SK-N-SH treated with all-trans-retinoic acid at 6 μM for 48 hours (cell line): ENCODE data around the gene ABCC5.

Experiments
- ATAC-seq: fragments of 200-7000 bp; cut with Tn5 transposase; 3 replicates; pipeline ENCODE4 v1.9.1; 2020; ENCODE audit warnings: mild to moderate bottlenecking, moderate library complexity
- ARNTL ChIP-seq: fragments of 450-650 bp; formaldehyde crosslinking; IDR thresholded peaks from 2 replicates; pipeline ENCODE4 v1.5.0; 2020; ENCODE audit warnings: low read depth, mild to moderate bottlenecking, moderate library complexity, borderline replicate concordance
- BACH2 ChIP-seq: fragments of 250-450 bp; sonication (Bioruptor Pico); IDR thresholded peaks from 2 replicates; pipeline ENCODE4 v1.9.0; 2021; ENCODE audit warnings: mild to moderate bottlenecking, borderline replicate concordance
- CSDC2 ChIP-seq: fragments of 250-450 bp; sonication (Bioruptor Pico); IDR thresholded peaks from 2 replicates; pipeline ENCODE4 v1.5.0; 2020; ENCODE audit warnings: mild to moderate bottlenecking, moderate library complexity
- ESRRG ChIP-seq: fragments of 250-450 bp; sonication (Bioruptor Pico); IDR thresholded peaks from 2 replicates; pipeline ENCODE4 v1.6.1; 2021; ENCODE audit warnings: mild to moderate bottlenecking
- GLIS3 ChIP-seq: fragments of 250-450 bp; sonication (Bioruptor Pico); IDR thresholded peaks from 2 replicates; pipeline ENCODE4 v1.5.0; 2020; ENCODE audit warnings: mild to moderate bottlenecking, moderate library complexity
- ISL1 ChIP-seq: fragments of 250-450 bp; sonication (Bioruptor Pico); IDR thresholded peaks from 2 replicates; pipeline ENCODE4 v2.1.2; 2022; ENCODE audit warnings: mild to moderate bottlenecking, moderate library complexity
- OSR1 ChIP-seq: fragments of 250-450 bp; sonication (Bioruptor Pico); IDR thresholded peaks from 2 replicates; pipeline ENCODE4 v1.8.0; 2022; ENCODE audit warnings: moderate library complexity, mild to moderate bottlenecking, inconsistent platforms
- PPARA ChIP-seq: fragments of 250-450 bp; sonication (Bioruptor Pico); IDR thresholded peaks from 2 replicates; pipeline ENCODE4 v1.5.0; 2020; ENCODE audit warnings: mild to moderate bottlenecking, borderline replicate concordance
- RARB ChIP-seq: fragments of 250-450 bp; sonication (Bioruptor Pico); IDR thresholded peaks from 2 replicates; pipeline ENCODE4 v1.8.0; 2021; ENCODE audit warnings: mild to moderate bottlenecking, moderate library complexity
- SNAI2 ChIP-seq: fragments of 250-450 bp; sonication (Bioruptor Pico); IDR thresholded peaks from 2 replicates; pipeline ENCODE4 v1.5.0; 2020; ENCODE audit warnings: mild to moderate bottlenecking, moderate library complexity
- TCF4 ChIP-seq: fragments of 250-450 bp; sonication (Bioruptor Pico); IDR thresholded peaks from 2 replicates; pipeline ENCODE4 v1.8.0; 2021; ENCODE audit warnings: mild to moderate bottlenecking, moderate library complexity, borderline replicate concordance
- TOX ChIP-seq: fragments of 250-450 bp; sonication (Bioruptor Pico); IDR thresholded peaks from 2 replicates; pipeline ENCODE4 v1.8.0; 2021; ENCODE audit warnings: mild to moderate bottlenecking, moderate library complexity, borderline replicate concordance
- ZC3H10 ChIP-seq: fragments of 250-450 bp; sonication (Bioruptor Pico); IDR thresholded peaks from 2 replicates; pipeline ENCODE4 v1.5.1; 2021; ENCODE audit warnings: mild to moderate bottlenecking, moderate library complexity
- ZFP3 ChIP-seq: fragments of 250-450 bp; sonication (Bioruptor Pico); IDR thresholded peaks from 2 replicates; pipeline ENCODE4 v1.5.0; 2020; ENCODE audit warnings: mild to moderate bottlenecking, moderate library complexity
- ZNF70 ChIP-seq: fragments of 450-650 bp; formaldehyde crosslinking; IDR thresholded peaks from 2 replicates; pipeline ENCODE4 v1.5.0; 2020; ENCODE audit warnings: mild to moderate bottlenecking, moderate library complexity
- ZNF8 ChIP-seq: fragments of 450-650 bp; formaldehyde crosslinking; IDR thresholded peaks from 2 replicates; pipeline ENCODE4 v1.5.0; 2020; ENCODE audit warnings: mild to moderate bottlenecking, moderate library complexity
- TF ChIP-seq, protein P1 (sequence below): fragments of 250-450 bp; sonication (Bioruptor Pico); IDR thresholded peaks from 2 replicates; pipeline ENCODE4 v1.5.0; 2020; ENCODE audit warnings: mild to moderate bottlenecking, moderate library complexity
- TF ChIP-seq, protein P2 (sequence below): fragments of 250-450 bp; sonication (Bioruptor Pico); IDR thresholded peaks from 2 replicates; pipeline ENCODE4 v1.8.0; 2021; ENCODE audit warnings: low read depth, mild to moderate bottlenecking, moderate library complexity, borderline replicate concordance
- TF ChIP-seq, protein P3 (sequence below): fragments of 250-450 bp; sonication (Bioruptor Pico); IDR thresholded peaks from 2 replicates; pipeline ENCODE4 v1.5.1; 2020; ENCODE audit warnings: low read depth, mild to moderate bottlenecking, moderate library complexity

Gene ABCC5

DNA sequence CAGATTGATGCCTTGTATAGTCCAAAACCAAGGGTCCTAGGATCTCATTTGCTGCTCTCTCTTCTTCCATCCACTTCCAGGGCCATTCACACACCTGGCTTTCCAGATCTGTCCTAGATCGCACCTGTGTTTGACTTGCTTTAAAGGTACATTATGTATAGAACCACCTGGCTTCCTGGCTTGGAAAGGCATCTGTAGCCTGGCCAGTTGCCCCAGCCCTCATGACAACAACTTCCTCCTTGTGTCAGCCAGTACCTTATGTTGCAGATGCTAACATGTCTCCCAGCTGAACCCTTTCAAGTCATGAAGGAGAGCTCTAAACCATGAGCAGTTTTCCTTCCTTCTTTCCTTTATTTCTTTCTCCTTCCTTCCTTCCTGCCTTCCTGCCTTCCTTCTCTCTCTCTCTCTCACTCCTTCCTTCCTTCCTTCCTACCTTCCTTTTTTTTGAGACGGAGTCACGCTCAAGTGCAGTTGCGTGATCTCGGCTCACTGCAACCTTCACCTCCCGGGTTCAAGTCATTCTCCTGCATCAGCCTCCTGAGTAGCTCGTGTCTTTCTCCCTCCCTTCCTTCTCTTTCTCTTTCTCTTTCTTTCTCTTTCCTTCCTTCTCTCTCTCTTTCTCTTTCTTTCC is 32.6 kb upstream of the ABCC5 start:
- TF ChIP-seq GLIS3 (CRISPR knock-in tag) (no peak), CSDC2 (CRISPR knock-in tag) (no peak), ZFP3 (no peak), TOX (no peak), ZNF70 (CRISPR knock-in tag) (no peak), ESRRG (CRISPR knock-in tag) (no peak)
- TF ChIP-seq, protein P1, sequence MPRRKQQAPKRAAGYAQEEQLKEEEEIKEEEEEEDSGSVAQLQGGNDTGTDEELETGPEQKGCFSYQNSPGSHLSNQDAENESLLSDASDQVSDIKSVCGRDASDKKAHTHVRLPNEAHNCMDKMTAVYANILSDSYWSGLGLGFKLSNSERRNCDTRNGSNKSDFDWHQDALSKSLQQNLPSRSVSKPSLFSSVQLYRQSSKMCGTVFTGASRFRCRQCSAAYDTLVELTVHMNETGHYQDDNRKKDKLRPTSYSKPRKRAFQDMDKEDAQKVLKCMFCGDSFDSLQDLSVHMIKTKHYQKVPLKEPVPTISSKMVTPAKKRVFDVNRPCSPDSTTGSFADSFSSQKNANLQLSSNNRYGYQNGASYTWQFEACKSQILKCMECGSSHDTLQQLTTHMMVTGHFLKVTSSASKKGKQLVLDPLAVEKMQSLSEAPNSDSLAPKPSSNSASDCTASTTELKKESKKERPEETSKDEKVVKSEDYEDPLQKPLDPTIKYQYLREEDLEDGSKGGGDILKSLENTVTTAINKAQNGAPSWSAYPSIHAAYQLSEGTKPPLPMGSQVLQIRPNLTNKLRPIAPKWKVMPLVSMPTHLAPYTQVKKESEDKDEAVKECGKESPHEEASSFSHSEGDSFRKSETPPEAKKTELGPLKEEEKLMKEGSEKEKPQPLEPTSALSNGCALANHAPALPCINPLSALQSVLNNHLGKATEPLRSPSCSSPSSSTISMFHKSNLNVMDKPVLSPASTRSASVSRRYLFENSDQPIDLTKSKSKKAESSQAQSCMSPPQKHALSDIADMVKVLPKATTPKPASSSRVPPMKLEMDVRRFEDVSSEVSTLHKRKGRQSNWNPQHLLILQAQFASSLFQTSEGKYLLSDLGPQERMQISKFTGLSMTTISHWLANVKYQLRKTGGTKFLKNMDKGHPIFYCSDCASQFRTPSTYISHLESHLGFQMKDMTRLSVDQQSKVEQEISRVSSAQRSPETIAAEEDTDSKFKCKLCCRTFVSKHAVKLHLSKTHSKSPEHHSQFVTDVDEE (CRISPR knock-in tag) = no peak
- TF ChIP-seq, protein P2, sequence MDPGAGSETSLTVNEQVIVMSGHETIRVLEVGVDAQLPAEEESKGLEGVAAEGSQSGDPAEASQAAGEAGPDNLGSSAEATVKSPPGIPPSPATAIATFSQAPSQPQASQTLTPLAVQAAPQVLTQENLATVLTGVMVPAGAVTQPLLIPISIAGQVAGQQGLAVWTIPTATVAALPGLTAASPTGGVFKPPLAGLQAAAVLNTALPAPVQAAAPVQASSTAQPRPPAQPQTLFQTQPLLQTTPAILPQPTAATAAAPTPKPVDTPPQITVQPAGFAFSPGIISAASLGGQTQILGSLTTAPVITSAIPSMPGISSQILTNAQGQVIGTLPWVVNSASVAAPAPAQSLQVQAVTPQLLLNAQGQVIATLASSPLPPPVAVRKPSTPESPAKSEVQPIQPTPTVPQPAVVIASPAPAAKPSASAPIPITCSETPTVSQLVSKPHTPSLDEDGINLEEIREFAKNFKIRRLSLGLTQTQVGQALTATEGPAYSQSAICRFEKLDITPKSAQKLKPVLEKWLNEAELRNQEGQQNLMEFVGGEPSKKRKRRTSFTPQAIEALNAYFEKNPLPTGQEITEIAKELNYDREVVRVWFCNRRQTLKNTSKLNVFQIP (CRISPR knock-in tag) = no peak
- ATAC-seq = no peak

DNA sequence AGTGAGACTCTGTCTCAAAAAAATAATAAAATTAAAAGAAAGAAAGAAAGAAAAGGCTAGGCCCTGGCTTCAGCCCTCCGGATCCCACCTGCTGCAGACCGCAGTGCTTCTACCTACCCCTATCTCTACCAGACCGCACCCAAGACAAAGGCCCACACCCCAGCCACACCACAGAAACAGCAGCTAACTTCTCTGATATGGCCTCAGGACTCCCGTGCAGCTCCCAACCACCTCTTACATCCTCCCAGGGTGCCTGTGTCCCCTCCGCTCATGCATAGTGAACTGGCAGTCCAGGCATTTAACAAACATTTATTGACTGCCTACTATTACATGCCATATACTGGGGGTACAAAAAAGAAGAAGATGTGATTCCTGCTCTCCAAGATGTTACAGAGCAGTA is 28.3 kb upstream of the ABCC5 start:
- ATAC-seq = no peak
- TF ChIP-seq ZNF8 = no peak
- TF ChIP-seq, protein P2 (CRISPR knock-in tag) = no peak
- TF ChIP-seq TCF4 = no peak

DNA sequence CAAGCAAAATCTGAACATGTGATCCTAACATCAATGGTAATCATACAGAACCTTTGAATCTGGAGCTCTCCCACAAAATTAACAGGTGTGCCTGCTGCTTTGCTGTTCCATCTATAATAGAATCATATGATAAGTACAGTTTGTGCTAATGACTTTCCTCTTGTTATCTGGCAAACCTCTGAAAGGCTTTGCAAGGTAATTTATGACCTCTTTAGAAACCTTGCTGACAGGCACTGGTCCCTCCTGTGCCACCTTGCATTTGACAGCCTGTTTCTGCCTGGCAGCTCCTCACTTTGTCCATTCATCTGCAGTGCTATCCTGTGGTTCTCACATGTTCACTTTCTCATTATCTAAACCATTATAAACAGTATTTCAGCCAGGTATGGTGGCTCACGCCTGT is 24.9 kb upstream of the ABCC5 start:
- ATAC-seq = no peak
- TF ChIP-seq, protein P1 (CRISPR knock-in tag) = no peak
- TF ChIP-seq GLIS3 (CRISPR knock-in tag) (no peak), ZNF70 (CRISPR knock-in tag) (no peak), PPARA (CRISPR knock-in tag) (no peak), ZNF8 (no peak), ZC3H10 (CRISPR knock-in tag) (no peak), TOX (no peak), ISL1 (CRISPR knock-in tag) (no peak), SNAI2 (no peak), RARB (CRISPR knock-in tag) (no peak), ZFP3 (no peak), TCF4 (no peak), BACH2 (CRISPR knock-in tag) (no peak), CSDC2 (CRISPR knock-in tag) (no peak), OSR1 (CRISPR knock-in tag) (no peak), ESRRG (CRISPR knock-in tag) (no peak), ARNTL (CRISPR knock-in tag) (no peak)
- TF ChIP-seq, protein P3, sequence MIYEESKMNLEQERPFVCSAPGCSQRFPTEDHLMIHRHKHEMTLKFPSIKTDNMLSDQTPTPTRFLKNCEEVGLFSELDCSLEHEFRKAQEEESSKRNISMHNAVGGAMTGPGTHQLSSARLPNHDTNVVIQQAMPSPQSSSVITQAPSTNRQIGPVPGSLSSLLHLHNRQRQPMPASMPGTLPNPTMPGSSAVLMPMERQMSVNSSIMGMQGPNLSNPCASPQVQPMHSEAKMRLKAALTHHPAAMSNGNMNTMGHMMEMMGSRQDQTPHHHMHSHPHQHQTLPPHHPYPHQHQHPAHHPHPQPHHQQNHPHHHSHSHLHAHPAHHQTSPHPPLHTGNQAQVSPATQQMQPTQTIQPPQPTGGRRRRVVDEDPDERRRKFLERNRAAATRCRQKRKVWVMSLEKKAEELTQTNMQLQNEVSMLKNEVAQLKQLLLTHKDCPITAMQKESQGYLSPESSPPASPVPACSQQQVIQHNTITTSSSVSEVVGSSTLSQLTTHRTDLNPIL (CRISPR knock-in tag) = no peak
- TF ChIP-seq, protein P2 (CRISPR knock-in tag) = no peak
- TF ChIP-seq, all 23 proteins: peak for 0
